HepG2 (cell line): ENCODE measurements around the gene C20orf204. TPM values are rescaled to one million over a fixed set of nuclear protein-coding genes. Genes with fewer than 3 reads are reported as not detected.

Experiments
- ATAC-seq: fragments of 200-7000 bp; cut with Tn5 transposase; 3 replicates; pipeline ENCODE4 v1.9.1; 2020; ENCODE audit warnings: mild to moderate bottlenecking, moderate library complexity
- BruUV-seq: library from RNA; stranded (reverse); fragments of 400-500 nt; replicated peaks from 2 replicates; lab custom pipeline; 2021; lab: Mats Ljungman, UMichigan
- CTCF ChIA-PET: fragments of 300-600 bp; formaldehyde crosslinking; extraction: SDS; loops from one replicate; lab custom pipeline; 2021; ENCODE audit warnings: low total read pairs, inconsistent platforms, low intra/inter-chr PET ratio; lab: Yijun Ruan, JAX
- POLR2A ChIA-PET: fragments of 350-600 bp; sonication (Branson Sonifier 250); formaldehyde crosslinking; loops from one replicate; lab custom pipeline; 2020; ENCODE audit warnings: antibody characterized with exemption, inconsistent platforms; lab: Yijun Ruan, JAX
- DNase-seq: peaks from one replicate; pipeline ENCODE4 v3.0.0-alpha.2; 2015; ENCODE audit warnings: low spot score
- FAIRE-seq: peaks from 3 replicates; lab custom pipeline; 2011; peaks lifted over from hg19 to GRCh38; lab: Jason Lieb, UNC
- H2AFZ ChIP-seq: one replicate; pipeline ENCODE4 v1.6.1; 2011; ENCODE audit warnings: low read length, inconsistent platforms
- H3K27ac ChIP-seq: fragments of 300-600 bp; 3 replicates; pipeline ENCODE4 v1.8.0; 2011; ENCODE audit warnings: mixed run types, mild to moderate bottlenecking, mixed read lengths, low read length, inconsistent platforms; ENCODE audit not compliant: insufficient read depth; ENCODE audit errors: extremely low read length
- H3K27me3 ChIP-seq, 2 experiments: fragments of 200-600 bp in 1 of 2; 2 replicates in 1 of 2; 3 replicates in 1 of 2; pipeline versions ENCODE4 v1.6.0 to v1.8.0; 2011; ENCODE audit warnings: low read length in 2 of 2, mild to moderate bottlenecking in 2 of 2, moderate library complexity in 2 of 2, inconsistent platforms in 1 of 2; ENCODE audit not compliant: insufficient read depth in 2 of 2, control insufficient read depth in 1 of 2
- H3K36me3 ChIP-seq, 2 experiments: fragments of 200-600 bp in 1 of 2; replicated peaks in 1 of 2; 2 replicates in 1 of 2; 3 replicates in 1 of 2; pipeline versions ENCODE4 v1.5.1 to v1.8.0; 2011; ENCODE audit warnings: low read length in 2 of 2, inconsistent platforms in 1 of 2; ENCODE audit not compliant: insufficient read depth in 2 of 2, control insufficient read depth in 1 of 2
- H3K4me1 ChIP-seq: 2 replicates; pipeline ENCODE4 v1.5.1; 2012; ENCODE audit warnings: low read length, inconsistent platforms; ENCODE audit not compliant: insufficient read depth
- H3K4me2 ChIP-seq: 2 replicates; pipeline ENCODE4 v1.6.0; 2011; ENCODE audit warnings: low read depth, low read length, inconsistent platforms
- H3K4me3 ChIP-seq, 3 experiments: fragments of 200-600 bp in 1 of 3; sonication (generic), shearing (Covaris generic) in 1 of 3; replicated peaks in 1 of 3; 2 replicates each; pipeline ENCODE4 v1.5.1; 2011 to 2016; ENCODE audit warnings: low read length in 3 of 3, inconsistent platforms in 2 of 3, low read depth in 2 of 3, mild to moderate bottlenecking in 2 of 3, control low read depth in 1 of 3, mixed read lengths in 1 of 3; ENCODE audit not compliant: insufficient read depth in 1 of 3
- H3K79me2 ChIP-seq: one replicate; pipeline ENCODE4 v1.6.1; 2011; ENCODE audit warnings: low read length, inconsistent platforms; ENCODE audit not compliant: insufficient read depth
- H3K9ac ChIP-seq: 2 replicates; pipeline ENCODE4 v1.6.0; 2011; ENCODE audit warnings: mild to moderate bottlenecking, low read depth, low read length, inconsistent platforms; ENCODE audit not compliant: insufficient read depth
- H3K9me3 ChIP-seq: 2 replicates; pipeline ENCODE4 v1.5.1; 2012; ENCODE audit warnings: mild to moderate bottlenecking, low read length
- H4K20me1 ChIP-seq: 2 replicates; pipeline ENCODE4 v1.6.0; 2011; ENCODE audit warnings: inconsistent platforms, mild to moderate bottlenecking, low read length, moderate library complexity; ENCODE audit not compliant: insufficient read depth
- AKNA ChIP-seq: sonication (generic); formaldehyde crosslinking; IDR thresholded peaks from 2 replicates; pipeline ENCODE4 v1.4.0; 2020; ENCODE audit warnings: missing genetic modification reagents, borderline replicate concordance
- CENPX ChIP-seq: sonication (generic); formaldehyde crosslinking; IDR thresholded peaks from 2 replicates; pipeline ENCODE4 v1.9.0; 2021; ENCODE audit warnings: mild to moderate bottlenecking, missing genetic modification reagents, moderate library complexity
- ELF4 ChIP-seq: sonication (generic); formaldehyde crosslinking; IDR thresholded peaks from 2 replicates; pipeline ENCODE4 v1.5.0; 2020; ENCODE audit warnings: missing genetic modification reagents, mild to moderate bottlenecking, moderate library complexity, borderline replicate concordance
- MIXL1 ChIP-seq: IDR thresholded peaks from 2 replicates; pipeline ENCODE4 v1.6.1; 2016
- ZKSCAN5 ChIP-seq: sonication (generic); formaldehyde crosslinking; IDR thresholded peaks from 2 replicates; pipeline ENCODE4 v1.5.1; 2020; ENCODE audit warnings: mild to moderate bottlenecking, missing genetic modification reagents
- ZNF562 ChIP-seq: sonication (generic); formaldehyde crosslinking; IDR thresholded peaks from 2 replicates; pipeline ENCODE4 v1.8.0; 2022; ENCODE audit warnings: missing genetic modification reagents, borderline replicate concordance
- ZNF674 ChIP-seq: sonication (generic); formaldehyde crosslinking; IDR thresholded peaks from 2 replicates; pipeline ENCODE4 v1.5.0; 2020; ENCODE audit warnings: low read depth, mild to moderate bottlenecking, missing genetic modification reagents
- ZSCAN9 ChIP-seq: IDR thresholded peaks from 2 replicates; pipeline ENCODE4 v1.6.1; 2016; ENCODE audit warnings: borderline replicate concordance
- ZZZ3 ChIP-seq: sonication (generic); formaldehyde crosslinking; IDR thresholded peaks from 2 replicates; pipeline ENCODE4 v1.4.0; 2020; ENCODE audit warnings: missing genetic modification reagents, mild to moderate bottlenecking, borderline replicate concordance
- WGBS: methylation state at CpG from one replicate; pipeline ENCODE4 v1.1.6; 2017; ENCODE audit warnings: low lambda C conversion rate; 5-methylcytosine and 5-hydroxymethylcytosine counted together
- in situ Hi-C: cut with HindIII; loops from 2 replicates; pipeline ENCODE4 v1.10.0; 2017; ENCODE audit warnings: low pct_unique_long_range_greater_than_20kb; ENCODE audit not compliant: extremely low pct_ligation_motif_present
- intact Hi-C: fragments of 100-400 bp; cut with micrococcal nuclease; formaldehyde crosslinking; loops from one replicate; pipeline ENCODE4 v1.10.0; 2022; ENCODE audit not compliant: unreplicated experiment
- polyA plus RNA-seq, 8 experiments: library from polyadenylated mRNA; depleted of rRNA in 3 of 8; stranded (reverse) in 7 of 8; unstranded in 1 of 8; fragments of >200 nt; fragmentation: Illumina TruSeq in 4 of 8; extraction: Trizol in 4 of 8; gene quantifications; 2 replicates each; pipeline versions ENCODE4 v1.2.1 to v1.2.3, GENCODE V29; 2011 to 2016; ENCODE audit warnings: low read depth in 4 of 8, missing spikeins in 1 of 8, mixed read lengths in 1 of 8; ENCODE audit not compliant: insufficient read depth in 1 of 8
- total RNA-seq, 5 experiments: library from RNA; depleted of rRNA; stranded (reverse); fragments of >200 nt; fragmentation: Illumina TruSeq; extraction: Trizol; gene quantifications; 2 replicates each; pipeline ENCODE4 v1.2.3, GENCODE V29; 2016; ENCODE audit warnings: low read depth in 1 of 5
- TF ChIP-seq, protein P1 (sequence below): sonication (generic); formaldehyde crosslinking; conservative IDR thresholded peaks from 2 replicates; pipeline ENCODE4 v1.8.0; 2022; ENCODE audit warnings: missing genetic modification reagents
- TF ChIP-seq, protein P2 (sequence below): sonication (generic); formaldehyde crosslinking; IDR thresholded peaks from 2 replicates; pipeline ENCODE4 v1.8.0; 2022; ENCODE audit warnings: missing genetic modification reagents, low read depth, mild to moderate bottlenecking, borderline replicate concordance

Gene C20orf204
- total and polyA plus RNA-seq, 2 of the 13 experiments (the other 11 are each of a cell fraction or from before 2014, with no cell fraction given), result 22.1 to 80.0 TPM

- Histone ChIP-seq H3K9ac (no peak overlapping the region), H3K79me2 (no peaks in the 10 kb centered on the region), H3K4me3 (no peak overlapping the region), H3K36me3 (no peaks in the 10 kb centered on the region), H3K27me3 (no peaks in the 10 kb centered on the region), H3K27ac (no peak overlapping the region), H3K4me2 (no peak overlapping the region), H4K20me1 (0 out of 2 replicates have a peak, but pooled peaks cover 5% of the 10 kb centered on the region), H2AFZ (no peak overlapping the region), H3K4me1 (peaks cover 37% of the 10 kb centered on the region), H3K9me3 (no peaks in the 10 kb centered on the region)
- in situ Hi-C loops (no loop called here), intact Hi-C loops (no loop called here)
- ATAC-seq (no peak), DNase-seq (no peak), FAIRE-seq (no peak)
- CTCF ChIA-PET, result no interaction called here
- no peak for TF ChIP-seq ZNF674
- TF ChIP-seq AKNA (CRISPR knock-in tag), result no peak
- TF ChIP-seq CENPX (CRISPR knock-in tag), result no peak
- TF ChIP-seq ZZZ3 (CRISPR knock-in tag), result no peak
- TF ChIP-seq ELF4, result no peak
- TF ChIP-seq ZKSCAN5 (CRISPR knock-in tag), result no peak
- no peak for TF ChIP-seq ZSCAN9 (CRISPR knock-in tag)
- TF ChIP-seq, protein P1, sequence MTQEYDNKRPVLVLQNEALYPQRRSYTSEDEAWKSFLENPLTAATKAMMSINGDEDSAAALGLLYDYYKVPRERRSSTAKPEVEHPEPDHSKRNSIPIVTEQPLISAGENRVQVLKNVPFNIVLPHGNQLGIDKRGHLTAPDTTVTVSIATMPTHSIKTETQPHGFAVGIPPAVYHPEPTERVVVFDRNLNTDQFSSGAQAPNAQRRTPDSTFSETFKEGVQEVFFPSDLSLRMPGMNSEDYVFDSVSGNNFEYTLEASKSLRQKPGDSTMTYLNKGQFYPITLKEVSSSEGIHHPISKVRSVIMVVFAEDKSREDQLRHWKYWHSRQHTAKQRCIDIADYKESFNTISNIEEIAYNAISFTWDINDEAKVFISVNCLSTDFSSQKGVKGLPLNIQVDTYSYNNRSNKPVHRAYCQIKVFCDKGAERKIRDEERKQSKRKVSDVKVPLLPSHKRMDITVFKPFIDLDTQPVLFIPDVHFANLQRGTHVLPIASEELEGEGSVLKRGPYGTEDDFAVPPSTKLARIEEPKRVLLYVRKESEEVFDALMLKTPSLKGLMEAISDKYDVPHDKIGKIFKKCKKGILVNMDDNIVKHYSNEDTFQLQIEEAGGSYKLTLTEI, result no peak
- no peak for TF ChIP-seq ZNF562 (CRISPR knock-in tag)
- TF ChIP-seq, protein P2, sequence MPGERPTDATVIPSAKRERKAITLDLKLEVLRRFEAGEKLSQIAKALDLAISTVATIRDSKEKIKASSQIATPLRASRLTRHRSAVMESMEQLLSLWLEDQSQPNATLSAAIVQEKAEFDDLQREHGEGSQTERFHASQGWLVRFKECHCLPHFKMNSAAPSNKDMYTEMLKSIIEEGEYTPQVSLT, result no peak
- TF ChIP-seq MIXL1 (CRISPR knock-in tag), result no peak
- 82% methylated on average over 8 of the region's 8 CpGs for WGBS
- POLR2A ChIA-PET, result interaction anchor here (4.9 kb wide), 1 partner anchor 12 kb away, joined by 25 read pairs; no protein-coding TSS in a partner anchor
- no TSS peak for BruUV-seq
These were observed 41.1 kb downstream of the C20orf204 start for GRCh38 chr20:64077094-64077493.
